HL-60/S4 treated with retinoic acid at 250 ng/mL for 4 days and 3 days (cell line): ENCODE results near the gene RHEBL1.

ENCODE experiments used
- in situ Hi-C: fragments of 300-500 bp; cut with MboI; formaldehyde crosslinking; loops from 2 replicates; pipeline ENCODE4 v1.7.0; 2022; ENCODE audit warnings: low sequenced_read_pairs

RHEBL1 gene, protein sequence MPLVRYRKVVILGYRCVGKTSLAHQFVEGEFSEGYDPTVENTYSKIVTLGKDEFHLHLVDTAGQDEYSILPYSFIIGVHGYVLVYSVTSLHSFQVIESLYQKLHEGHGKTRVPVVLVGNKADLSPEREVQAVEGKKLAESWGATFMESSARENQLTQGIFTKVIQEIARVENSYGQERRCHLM

DNA sequence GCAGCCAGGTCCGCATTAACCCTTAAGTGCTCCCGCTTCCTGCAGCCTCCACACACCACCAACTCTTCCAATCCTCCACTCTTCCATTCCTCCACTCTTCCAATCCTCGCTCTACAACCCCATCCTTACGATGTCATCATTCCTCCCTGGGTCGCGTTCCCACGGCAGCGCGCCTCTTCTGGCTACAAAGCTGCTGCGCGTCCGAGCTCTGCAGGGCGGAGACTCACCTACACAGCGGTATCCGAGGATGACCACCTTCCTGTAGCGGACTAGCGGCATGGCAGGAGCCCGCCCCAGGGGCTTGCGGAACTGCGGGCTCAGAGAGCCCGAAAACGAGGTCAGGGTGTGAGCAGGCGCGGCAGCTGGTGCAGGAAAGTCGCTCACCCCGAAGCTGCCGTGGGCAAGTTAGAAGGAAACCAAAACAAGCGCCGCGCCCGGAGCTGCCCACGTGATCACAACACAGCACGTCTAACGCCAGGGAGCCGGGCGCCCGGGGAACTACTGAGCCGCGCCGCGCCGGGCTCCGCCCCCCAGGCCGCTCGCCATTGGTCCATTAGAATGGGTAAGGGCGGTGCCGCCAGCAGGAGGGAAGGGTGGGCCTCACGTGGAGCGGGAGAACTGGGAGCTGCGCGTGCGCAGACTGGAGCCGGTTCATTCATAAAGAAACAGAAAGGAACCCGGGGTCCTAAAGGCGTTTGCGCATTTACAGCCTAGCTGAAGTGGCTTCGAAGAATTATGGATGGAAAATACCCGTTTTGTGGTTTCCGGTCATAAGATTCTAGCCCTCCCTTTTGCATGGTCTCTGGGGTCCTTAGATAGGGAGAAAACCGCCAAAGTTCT, at the start of gene RHEBL1:
Gene RHEBL1, minus strand, starts transcription at position 473 of the 840 bp plus-strand sequence. Its CDS starts 194 bp downstream, at position 279.
- in situ Hi-C loops, result loop anchor here (10.0 kb wide), 1 partner anchor 165 kb away; no protein-coding TSS in a partner anchor

DNA sequence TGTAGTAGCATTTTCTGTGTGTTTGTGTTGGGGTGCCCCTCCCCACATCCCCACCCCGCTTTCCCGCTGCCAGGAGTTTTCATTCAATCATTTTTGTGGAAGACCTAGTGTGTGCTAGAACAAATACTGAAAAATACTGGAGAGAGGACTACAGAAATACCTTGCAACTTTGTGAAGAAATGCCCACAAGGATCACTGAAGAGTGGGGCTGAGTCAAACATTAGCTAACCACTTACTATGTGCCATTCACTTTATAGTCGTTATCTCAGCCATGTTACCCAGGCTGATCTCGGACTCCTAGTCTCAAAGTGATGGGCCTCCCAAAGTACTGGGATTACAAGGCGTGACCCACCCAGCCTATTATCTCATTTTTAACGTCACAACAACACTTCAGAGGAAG, 41.4 kb upstream of the RHEBL1 start:
- in situ Hi-C loops, result no loop called here

DNA sequence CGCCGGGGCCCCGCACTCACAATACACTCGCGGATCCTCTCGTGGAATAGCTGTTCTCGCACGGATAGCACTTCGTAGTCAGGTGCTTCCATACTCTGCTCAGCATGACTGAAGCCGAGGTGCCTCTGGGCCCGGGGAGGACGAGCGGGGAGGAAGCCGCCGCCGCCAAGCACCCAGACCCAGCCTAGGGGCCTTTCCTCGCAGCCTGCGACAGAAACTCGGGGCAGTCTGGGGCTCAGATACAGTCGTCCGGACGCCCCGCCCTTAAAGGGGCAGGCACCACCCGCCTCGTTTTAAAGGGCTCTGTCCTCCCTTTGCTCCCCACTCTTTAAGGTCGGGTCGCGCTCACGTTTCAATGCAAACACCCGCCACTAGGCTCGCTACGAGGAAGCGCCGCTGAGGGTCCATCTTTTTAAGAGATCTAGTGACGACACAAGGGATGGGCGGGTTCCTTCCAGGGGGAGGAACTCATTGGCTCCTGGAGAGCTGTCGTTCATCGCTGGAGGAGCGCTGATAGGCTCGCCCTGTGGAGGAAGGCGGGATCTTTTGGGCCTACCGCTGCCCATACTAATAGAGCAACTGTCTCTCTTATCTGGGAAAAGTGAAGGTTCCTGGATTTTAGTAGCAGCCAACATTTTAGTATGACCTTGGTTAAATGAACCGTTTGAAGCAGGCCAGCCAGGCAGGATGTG, 40.8 kb upstream of the RHEBL1 start, which contains the start of gene LMBR1L:
Gene LMBR1L, minus strand, starts transcription at position 384 of the 692 bp plus-strand sequence. Its CDS starts 292 bp downstream, at position 92.
- in situ Hi-C loops, result no loop called here

DNA sequence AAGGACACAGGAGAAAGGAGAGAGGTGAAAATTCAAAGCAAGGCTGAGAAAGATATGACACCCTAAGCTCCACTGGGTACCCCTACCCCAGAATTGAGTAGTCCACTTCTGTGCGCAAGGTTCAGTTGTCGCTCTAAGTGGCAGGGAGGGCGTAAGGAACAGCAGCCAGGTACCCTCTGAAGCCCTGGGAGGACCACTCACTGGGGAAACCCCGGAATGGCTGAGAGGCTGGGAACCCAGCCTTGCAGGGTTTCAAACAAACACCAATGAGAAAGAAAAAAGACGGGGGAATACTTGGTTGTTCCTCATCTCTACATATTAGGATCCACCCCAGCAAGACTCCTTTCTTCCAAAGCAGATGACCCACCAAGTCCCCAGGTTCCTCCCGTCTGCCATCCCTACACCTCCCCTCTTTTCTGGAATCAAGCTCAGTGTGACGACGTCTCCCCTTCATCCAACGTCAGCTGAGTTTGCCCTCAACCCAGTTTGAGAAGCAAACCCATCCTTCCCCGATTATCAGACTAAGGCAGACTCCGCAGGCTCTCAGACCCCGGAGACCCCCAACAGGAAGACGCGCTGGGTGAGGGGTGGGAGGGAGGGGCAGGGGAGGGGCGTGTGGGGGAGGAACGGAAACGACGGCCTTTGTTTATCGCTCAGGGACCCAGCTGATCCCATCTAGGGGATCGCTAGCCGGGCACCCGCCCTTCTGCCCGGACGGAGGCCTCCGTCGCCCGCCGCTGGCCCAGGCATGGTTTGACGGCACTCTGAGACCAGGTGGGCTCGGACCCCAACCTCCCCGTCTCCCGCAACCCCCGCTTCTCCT, 40.1 kb upstream of the RHEBL1 start:
- in situ Hi-C loops, result no loop called here

DNA sequence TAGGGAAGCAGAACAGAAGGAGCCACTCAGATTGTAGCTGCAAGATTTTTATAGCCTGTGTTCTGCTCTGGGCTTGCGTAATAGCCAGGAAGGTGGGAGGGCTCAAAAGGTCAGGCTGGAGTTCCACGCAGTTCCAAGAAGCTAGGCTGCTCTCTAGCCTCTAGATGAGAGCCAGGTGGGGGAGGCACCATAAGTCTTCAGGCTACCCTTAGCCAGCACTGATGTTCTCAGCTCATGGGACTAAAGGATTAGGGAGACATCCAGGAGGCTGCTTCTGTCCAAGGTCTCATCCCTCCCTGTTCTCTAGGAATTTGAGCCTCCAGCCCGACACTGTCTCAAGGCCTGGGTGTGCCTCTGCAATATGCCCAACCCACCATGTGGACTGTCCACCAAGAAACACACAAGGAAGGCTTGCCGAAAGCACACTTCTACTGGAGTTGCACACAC, 39.2 kb upstream of the RHEBL1 start:
- in situ Hi-C loops, result no loop called here

DNA sequence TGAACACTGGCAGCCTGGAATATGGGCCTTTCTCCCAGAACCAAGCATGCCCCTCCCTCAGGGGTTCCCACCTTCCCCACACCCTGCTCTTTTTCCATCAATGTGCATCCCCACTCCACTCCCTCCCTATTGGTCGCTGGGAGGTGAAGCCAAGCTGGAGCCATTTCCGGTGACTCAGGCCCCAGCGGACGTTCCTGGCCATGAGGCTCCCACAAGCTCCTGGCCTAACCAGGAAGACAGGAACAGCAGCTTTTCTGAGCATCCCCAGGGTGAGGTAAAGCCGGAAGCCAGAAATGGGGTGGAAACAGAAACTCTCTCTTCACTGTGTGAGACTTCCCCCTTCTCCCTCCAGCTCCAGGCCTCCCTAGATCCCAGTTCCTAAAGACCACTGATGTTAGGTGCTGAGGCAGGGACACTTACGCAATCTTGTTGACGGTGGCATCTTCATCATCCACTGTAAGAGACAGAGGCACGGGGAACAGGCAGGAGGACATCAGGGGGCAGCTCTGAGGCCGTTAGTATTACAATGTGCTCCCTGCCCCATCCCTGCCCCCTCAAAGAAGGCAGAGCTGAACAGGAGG, 35.8 kb upstream of the RHEBL1 start:
- in situ Hi-C loops, result no loop called here

DNA sequence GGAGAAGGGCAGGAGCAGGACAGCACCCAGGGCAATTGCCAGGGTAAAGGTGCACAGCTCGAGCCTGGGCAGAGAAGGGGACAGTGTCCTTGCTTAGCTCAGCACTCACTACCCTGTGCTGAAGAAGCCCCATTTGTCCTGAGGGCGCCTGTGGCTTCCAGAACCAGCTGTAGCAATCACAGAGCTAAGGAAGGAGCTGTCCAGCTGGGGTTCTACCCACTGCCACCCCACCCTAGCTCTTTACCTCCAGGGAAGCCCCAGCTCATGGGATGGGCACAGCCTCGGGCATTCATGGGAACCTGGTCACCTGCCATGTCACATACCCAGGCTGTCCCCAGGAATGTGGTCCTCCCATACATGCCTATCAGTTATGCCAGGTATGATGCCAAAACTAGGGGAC, 35.0 kb upstream of the RHEBL1 start:
- in situ Hi-C loops, result no loop called here

DNA sequence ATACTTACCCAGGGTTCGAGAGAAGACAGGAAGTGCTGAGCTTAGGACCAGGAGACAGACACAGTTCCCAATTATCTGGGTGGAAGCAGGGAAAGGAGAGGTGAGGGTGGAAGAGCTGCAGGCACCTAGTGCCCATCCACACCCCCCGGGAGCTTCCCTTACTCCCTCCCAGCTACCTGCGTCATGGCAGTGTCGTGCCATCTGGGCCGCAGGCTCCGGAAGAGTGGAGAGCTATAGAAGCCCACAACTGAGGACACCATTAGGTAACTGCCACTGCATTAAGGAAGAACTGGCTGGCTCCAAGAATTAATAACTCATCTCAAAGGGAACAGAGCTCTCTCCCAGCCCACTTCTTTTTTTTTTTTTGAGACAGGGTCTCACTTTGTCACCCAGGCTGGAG, 30.6 kb upstream of the RHEBL1 start:
- in situ Hi-C loops, result no loop called here

DNA sequence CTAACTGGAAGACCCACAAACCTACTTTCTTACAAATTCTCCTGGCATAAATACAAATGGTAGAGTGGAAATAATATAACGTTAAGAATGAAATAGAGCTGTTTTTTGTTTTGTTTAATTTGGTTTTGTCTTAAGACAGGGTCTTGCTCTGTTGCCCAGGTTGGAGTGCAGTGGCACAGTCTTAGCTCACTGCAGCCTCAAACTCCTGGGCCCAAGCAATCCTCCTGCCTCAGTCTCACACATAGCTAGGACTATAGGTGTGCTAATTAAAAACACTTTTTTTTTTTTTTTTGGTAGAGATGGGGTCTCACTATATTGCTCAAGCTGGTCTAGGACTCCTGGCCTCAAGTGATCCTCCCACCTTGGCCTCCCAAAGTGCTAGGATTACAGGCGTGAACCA, 28.9 kb upstream of the RHEBL1 start:
- in situ Hi-C loops, result no loop called here

DNA sequence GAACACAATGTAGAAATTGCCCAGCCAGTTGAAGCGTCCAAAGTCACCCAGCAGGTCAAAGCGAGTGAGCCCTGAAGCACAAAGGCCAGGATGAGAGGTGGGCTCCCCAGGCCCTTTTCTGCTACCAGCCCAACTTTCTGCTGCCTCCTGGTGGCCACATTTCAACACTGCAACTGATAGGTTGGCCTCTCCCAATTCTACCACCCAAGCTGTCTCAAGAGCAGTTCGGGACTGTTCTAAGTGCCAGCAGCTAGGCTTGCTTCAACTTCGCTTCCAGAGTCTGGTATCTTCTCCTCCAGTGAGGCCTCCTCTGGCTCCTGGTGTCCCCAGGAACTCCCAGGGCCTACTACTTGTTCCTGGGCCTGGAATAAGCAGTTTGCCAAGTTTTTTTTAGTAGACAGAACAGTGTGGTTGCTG, 28.3 kb upstream of the RHEBL1 start:
- in situ Hi-C loops, result no loop called here

DNA sequence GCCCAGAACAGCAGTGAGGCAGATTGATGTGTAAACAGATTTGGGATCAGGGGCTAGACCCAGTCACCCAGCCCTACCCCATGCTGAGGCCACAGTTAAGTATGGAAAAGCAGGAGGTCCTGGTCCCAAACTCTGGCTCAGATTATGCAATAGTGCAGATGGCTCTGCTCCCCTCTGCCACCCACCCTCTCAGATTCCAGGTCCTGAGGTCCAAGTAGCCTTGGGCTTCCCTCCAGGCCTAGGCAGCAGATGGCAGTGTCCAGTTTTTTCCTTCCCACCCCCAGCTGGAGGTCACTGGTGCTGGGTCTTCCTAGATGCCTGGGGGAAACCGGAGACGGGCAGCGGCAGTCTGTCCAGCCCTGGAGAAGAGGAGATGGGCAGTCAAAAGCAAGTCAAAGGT, 27.6 kb upstream of the RHEBL1 start:
- in situ Hi-C loops, result no loop called here

DNA sequence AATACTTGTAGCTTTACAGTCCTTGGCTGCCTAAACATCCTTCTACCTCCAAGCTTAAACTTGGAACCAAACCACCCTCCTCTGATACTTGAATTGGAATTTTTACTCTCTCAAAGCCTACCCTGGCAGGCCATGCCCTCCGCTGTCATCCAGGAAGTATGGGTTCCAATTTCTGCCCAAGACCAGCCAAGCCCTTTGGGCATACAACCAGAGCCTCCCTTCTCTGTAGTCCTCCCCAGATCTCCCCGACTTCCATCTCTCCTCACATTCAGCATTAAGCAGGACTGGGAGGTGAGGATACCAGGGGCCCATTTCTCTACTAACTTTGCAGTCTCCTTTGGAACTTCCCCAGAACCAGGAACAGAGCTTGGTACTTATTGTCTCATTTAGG, 25.2 kb upstream of the RHEBL1 start:
- in situ Hi-C loops, result no loop called here

DNA sequence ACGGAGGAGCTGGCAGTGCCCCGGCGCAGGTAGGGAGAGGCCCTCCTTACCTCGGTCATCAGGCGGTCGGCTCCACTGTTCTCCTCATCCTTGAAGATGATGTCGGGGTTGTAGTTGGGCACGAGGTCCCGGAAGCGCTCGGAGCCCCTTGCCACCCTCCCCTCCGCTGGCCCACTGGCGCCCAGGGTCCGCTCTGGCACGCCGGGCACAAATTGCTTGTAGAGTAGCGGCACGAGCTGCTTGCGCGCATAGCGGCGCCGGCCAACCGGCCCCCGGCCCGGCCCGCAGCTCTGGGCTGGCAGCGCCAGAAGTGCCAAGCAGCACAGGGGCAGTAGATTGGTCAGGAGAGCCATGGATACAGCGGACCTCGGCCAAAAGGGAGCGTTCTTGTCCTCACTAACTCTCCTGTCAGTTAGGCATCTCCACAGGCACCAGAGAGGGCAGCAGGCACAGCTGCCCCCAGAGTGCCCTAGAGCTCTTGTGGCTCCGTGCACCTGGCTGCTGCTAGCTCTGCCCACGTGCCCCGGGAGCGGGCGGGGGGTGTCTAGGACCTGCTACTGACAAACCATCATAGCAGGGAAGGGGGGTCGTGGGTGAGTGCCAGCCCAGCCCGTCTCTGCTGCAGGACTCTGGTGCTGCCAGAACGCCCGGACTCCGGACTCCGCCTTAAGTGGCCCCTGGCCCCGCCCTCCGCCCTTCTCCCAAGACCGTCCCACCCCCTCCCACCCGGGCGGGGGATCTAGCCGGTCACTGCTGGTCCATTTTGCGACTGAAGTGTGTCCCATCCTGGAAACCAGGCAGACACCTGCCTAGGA, 24.6 kb upstream of the RHEBL1 start, which contains the start of gene DHH:
Gene DHH, minus strand, starts transcription at position 642 of the 815 bp plus-strand sequence. Its CDS starts 289 bp downstream, at position 353.
- in situ Hi-C loops, result no loop called here

DNA sequence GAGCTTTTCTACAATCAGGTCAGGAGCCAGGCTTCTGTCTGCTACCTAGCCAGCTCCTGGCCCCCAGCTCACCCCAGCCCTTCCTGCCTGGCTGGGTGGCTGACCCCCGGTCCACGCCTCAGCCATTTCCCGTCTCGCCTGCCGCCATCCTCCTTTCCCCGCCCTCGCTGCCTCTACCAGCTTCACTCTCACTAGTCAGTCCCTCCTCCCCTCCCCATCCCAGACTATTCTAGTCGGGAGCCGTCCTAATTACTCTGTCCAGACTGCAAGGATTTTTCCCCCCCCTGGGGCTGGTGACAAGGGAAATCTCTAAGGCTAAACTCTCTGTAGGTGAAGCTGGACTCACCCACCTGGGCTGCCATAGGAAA, 24.0 kb upstream of the RHEBL1 start:
- in situ Hi-C loops, result no loop called here

DNA sequence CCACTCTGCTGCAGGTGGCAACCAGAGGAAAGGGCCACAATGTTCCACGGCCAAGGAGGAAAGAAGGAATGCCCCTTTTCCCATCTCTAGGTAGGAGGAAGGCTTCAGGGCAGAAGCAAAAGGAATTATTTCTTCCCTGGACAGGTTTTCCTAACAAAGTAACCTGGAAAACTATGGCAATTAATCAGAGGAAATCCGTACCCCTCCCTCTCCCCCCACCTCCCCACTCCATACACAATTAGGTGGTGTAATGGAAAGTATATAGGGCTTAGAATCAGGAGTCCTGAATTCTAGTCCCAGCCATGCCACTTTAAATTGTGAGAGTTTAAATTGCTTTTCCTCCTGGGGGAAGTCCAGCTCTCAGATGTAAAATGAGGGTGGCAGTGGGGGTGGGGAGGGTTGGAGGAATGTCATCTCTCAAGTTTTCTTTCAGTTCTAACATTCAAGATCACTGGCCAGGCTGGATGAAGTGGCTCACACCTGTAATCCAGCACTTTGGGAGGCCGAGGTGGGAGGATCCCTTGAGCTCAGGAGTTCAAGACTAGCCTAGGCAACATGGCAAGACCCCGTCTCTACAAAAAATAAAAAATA, 23.1 kb upstream of the RHEBL1 start:
- in situ Hi-C loops, result no loop called here

DNA sequence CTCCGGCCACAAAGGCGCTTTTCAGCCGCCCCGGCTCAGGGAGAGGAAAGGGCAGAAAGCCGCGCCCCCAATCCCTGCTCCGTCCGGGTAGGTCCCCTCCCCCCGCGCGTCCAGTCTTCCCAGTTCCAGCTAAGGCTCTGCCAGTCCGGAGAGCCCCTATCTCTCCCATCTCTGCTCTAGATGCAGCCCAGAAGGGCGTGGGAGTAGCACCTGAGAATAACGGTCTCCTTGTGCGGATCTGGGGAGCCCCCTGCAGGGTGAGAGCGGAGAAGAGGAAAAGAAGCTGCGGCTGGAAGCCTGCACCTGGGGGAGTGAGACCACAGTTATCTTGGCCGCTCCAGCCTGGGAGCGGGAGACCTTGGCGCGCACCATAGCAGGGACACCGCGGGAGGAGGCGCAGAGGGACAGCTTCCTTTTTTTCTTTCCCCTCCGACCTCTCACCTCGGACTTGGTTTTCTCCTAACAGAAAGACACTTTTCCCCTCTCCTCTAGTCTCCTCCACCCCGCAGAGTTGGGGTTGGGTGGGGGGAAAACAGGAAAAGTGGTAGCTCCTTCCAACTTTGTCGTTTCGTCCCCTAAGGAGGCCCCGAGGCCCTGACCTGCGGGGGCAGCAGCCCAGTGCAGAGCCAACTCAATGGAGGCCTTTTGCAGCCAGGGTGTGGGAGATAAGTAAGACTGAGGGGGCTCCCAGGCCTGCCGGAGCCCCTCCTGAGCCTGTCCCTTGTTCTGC, 22.5 kb upstream of the RHEBL1 start:
- in situ Hi-C loops, result no loop called here

DNA sequence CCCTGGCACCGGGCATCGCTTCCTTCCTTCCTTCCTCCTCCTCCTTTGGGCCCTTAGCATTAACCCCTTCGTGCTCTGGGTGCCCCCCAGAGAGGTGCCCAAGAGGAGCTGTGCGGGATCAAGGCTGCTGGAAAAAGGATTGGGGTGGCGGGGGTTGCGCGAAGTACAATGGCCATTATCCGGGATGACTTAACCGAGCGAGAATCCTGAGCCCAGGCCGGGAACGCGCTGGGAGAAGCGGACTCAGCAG, 22.0 kb upstream of the RHEBL1 start:
- in situ Hi-C loops, result no loop called here

DNA sequence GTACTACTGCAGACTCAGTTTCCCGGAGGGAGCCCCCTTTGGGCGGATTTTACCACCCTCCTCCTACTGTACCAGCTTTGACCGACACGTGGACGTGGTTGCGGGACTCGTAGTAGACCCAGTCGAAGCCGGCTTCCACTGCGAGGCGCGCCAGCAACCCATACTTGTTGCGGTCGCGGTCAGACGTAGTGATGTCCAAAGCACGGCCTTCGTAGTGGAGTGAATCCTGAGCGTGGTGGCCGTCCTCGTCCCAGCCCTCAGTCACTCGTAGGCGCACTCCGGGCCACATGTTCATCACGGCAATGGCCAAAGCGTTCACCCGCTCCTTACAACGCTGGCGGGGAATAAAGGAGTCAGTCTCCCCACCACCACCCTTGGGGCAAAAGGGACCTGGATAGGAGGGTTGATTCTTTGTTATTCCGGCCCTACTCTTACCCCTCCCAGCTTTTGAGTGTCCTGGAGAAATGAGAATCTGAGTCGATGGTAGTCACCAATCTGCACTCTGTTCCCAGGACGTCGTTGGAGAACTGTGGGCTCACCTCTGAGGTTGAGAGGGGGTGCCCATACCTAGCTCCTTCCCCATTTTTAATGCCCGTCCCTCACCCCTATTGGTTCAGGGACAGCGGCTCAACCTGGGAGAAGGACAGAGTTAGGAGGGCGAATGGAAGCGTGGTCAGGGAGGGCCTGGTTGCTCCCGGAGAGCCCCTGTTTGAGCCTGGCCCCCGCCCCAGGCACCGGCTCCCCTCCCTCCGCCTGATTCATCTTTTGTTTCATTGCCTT, 21.5 kb upstream of the RHEBL1 start:
- in situ Hi-C loops, result no loop called here
